ENCODE data around the gene PPP6R3.
"Not testable (repeated sequence)": the region's sequence is repeated elsewhere in the genome, so short reads cannot be mapped to it uniquely, and the experiment has no call there.

Gene PPP6R3

DNA sequence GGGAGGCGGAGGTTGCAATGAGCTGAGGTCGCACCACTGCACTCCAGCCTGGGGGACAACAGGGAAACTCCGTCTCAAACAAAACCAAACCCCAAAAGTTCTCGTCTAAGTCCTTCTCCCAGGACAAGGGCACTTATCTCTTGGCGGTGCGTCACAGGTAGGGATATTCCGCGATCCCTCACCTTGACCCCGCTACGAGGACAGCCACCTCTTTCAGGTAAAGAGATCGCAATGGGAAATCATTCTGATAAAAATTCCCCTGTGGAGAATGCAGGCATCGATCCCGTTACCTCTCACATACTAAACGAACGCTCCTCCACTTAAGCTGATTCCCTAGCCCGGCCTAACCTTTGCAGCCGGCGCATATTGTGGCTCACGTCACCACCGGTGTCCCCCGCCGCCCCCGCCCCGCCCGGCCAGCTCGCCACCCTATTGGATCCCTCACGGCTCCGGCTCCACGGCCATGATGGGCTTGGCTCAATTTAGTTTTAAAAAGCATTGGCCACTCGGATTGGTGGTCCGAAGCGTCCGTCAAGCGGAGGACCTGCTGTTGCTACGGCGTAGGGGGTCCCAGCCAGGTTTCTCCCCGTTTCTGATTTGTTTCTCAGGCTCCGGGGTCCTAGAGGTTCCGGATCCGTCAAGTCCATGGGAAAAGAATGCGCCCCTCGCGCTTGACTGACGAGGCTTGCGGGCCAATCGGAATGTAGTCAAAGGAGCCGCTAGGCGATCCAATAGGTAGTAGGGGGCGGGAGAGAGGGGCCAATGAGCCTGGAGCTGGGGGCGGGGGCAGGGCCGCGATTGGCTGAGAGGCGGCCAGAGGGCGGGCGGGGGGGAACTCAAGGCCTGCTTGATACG is 439 bp upstream of the PPP6R3 start:
- DNase-seq, result peak; percentile 99

DNA sequence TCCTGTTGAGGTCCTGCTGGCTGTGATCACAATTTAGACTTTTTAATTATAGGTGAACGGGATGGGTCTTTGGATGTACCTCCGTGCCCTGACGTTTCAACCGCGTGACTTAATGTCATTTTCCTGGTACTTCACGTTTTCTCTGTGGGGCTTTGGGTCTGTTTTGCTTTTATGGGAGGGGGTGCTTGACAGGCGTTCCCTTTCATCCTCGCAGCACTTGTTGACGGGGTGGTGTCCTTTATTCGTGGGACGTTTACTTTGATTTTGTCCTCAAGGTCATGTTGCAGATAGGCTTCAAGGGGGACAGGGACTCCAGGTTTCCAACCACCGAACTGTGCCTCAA is 994 bp downstream of the PPP6R3 start:
- DNase-seq, result no peak

DNA sequence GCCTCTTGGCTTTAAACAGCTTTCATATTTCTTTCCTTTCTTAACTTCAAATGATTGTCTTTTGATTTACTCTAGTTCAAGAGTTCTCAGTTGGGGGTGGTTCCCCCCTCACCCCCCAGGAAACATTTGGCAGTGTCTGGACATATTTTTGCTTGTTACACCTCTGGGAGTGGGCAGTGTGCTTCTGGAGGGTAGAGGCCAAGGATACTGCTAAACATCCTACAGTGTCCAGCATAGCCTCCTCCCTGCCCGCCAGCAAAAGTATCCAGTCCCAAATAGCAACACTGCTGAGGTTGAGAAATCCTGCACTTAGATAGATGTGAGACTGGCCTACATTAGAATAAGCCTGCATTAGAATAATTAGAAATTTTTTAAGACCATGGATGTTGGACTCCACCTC is 3.2 kb downstream of the PPP6R3 start:
- no peak for DNase-seq

DNA sequence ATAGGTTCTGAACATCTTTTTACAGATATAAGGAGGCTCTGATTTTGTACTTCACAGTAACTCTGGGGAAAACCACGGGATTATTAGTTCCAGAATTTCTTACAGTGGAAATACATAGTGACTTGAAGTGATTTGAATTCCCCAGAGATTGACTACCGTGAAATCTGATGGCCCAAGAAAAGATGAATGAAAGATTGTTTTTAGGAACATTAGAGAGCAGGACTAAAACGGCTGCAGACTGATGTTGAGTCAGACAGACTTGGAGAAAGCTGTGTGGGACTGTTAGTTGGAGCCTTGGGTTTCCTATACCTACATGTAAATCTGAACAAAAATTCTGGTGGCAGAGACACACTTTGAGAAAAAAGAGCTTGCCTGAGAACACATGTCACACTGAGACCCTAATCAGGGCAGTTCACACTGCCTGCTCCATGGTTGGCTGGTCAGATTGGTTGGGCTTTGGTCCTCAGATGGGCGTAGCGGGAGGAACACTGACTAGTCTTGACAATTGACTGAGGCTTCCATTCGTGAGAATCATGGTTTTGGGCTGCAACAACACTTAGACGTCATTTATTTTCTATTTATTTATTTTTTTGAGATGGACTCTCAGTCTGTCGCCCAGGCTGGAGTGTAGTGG is 6.8 kb downstream of the PPP6R3 start:
- DNase-seq, result no peak

DNA sequence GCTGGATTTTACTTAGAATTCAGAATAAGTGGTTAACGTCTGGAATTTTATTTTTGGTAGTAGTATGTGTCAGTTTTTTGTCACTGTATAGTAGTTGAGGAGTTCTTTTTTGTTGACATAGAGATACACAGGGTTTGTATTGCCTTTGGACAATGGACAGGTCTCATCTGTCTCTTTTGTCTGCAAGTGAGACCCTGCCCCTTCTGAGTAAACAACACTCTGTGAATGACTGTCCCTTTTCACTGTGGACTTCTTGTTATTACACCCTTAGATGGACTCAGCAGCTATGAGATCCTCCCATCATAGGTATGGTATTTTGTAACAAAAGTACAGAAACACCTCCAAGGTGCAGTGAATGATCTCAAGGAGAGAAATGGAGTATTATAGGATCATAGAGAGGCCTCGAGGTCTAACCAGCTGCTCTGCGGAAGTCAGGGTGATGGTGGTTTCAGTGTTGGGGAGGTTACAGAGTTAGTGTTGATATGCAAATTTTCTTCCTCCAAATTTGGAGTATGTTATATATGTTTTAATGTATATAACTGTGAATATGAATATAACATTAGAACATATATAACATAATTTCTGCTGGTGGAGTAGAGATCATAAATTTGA is 7.8 kb downstream of the PPP6R3 start:
- no peak for DNase-seq

DNA sequence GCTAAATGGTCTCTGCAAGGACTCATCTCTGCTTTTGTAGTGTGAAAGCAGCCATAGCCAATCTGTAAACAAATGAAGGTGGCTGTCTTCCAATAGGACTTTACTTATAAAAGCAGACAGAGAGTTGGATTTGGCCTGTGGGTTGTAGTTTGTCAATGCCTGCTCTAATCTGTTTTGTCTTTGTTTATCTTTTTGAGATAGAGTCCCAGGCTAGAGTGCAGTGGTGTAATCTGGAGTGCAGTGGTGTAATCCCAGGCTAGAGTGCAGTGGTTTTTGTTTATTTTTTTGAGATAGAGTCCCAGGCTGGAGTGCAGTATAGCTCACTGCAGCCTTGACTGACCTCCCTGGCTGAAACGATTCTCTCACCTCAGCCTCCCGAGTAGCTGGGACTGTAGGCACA is 8.6 kb downstream of the PPP6R3 start:
- DNase-seq, result no peak

DNA sequence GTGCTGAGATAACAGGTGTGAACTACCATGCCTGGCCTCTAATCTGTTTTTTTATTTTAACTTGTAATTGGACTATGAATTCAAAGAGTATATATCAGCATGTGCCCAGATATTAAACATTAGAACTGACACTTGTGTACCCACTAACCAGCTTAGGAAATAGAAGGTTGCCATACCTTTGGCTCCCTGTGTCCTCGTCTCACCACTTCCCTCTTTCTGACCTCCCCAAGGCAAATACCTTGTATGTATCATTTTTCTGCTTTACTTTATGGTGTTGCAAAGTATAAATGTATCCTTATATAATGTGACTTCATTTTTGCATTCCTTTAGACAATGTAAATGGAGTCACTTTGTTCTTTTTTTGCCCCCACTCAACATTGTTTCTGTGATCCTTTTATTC is 9.1 kb downstream of the PPP6R3 start:
- no peak for DNase-seq

DNA sequence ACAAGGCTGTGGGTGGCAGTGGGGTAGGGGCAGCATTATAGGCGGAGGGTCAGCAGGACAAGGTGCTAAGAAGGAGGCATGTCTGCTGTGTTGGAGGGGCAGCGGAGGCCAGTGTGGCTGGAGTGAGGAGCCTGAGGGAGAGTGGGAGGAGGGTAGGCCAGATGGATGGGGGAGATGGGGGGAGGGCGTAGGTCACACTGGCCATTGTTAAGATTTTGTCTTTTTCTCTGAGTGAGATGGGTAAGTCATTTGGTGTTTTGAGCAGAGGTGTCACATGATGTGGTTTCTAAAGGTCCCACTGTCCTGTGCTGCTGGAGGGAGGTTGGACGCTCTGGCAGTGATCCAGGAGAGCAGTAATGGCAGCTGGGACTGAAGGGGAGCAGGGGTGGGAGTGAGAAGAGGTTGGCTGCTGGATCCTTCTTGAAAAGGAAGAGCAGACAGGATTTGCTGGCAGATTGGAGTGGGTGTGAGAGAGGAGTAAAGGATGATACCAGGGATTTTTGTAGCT is 9.8 kb downstream of the PPP6R3 start:
- no peak for DNase-seq

DNA sequence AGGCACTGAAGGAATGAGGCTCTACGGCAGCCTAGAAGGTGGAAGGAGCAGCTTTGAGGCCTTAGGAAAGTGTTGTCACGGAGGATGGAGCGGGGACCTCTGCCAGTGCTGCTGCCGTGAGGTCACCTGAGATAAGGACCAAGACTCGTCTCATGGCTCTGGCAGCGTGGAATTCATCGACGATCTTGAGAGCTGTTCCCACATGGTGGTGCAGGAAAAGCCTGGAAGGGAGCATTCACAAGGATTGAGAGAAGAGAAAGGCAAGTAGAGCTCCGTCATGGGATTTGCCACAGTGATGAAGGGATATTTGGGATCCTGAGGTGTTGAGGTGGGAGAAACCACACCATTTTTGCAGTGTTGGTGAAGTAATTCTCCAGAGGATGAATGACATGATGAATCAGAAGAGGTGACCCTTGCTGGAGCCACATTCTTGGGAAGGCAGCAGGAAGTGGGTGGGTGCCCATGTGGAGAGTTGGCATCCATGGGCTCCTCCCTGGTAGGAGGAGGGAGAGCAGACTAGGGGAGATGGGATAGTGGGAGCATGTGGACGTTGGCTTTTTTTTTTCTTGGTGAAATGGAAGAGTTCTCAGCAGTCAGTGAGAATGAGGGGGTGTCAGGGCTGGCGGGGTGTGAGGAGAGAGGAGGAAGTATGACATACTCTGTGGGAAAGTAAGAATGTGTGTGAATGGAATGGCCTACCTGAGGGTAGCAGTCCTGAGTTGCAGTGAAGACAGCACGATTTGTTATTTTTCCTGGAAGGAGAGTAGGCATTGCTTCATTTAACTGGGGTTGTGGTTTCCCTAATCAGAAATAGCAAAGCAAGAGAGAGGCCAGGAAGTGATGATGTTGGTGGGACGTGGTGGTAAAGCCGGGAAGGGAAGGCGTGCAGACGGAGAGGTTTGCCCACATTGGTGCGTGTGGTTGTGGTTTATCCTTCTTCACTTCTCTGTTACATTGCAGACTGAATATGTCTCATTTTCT is 11.1 kb downstream of the PPP6R3 start:
- no peak for DNase-seq

DNA sequence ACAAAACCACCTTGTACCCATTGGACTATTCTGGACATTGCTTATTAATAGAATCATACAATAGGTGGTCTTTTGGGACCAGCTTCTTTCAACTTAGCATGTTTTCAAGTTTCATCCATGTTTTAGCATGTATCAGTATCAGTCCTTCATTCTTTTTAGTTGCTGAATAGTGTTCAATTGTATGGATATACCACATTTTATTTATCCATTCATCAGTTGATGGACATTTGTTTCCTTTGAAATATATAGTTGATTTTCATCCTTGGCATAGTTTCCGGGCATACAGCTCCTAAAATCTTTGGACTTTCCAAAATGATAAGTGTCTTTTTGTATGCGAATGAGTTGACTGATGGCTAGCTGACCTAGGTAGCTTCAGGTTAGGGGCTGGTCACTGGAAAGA is 12.2 kb downstream of the PPP6R3 start:
- no peak for DNase-seq

DNA sequence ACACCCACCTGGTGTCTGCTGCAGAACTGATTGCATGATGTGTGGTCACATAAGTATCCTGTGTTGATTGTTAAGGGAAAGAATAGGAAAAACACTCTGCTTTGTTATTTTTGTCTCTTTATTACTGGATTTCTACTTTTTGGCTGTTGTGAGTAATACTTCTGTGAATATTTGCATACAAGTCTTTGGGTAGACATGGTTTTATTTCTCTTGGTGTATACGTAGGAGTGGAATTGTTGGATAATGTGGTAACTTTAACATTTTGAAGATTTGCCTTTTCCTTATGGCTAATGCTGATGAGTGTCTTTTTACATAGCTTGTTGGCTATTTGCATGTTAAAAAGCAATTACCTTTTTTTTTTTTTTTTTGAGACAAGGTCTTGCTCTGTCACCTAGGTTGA is 13.1 kb downstream of the PPP6R3 start:
- no peak for DNase-seq

DNA sequence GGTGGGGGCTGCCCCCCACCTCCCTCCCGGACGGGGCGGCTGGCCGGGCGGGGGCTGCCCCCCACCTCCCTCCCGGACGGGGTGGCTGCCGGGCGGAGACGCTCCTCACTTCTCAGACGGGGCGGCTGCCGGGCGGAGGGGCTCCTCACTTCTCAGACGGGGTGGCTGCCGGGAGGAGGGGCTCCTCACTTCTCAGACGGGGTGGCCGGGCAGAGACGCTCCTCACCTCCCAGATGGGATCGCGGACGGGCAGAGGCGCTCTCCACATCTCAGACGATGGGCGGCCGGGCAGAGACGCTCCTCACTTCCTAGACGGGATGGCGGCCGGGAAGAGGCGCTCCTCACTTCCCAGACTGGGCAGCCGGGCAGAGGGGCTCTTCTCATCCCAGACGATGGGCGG is 15.1 kb downstream of the PPP6R3 start:
- DNase-seq, result not testable (repeated sequence)

DNA sequence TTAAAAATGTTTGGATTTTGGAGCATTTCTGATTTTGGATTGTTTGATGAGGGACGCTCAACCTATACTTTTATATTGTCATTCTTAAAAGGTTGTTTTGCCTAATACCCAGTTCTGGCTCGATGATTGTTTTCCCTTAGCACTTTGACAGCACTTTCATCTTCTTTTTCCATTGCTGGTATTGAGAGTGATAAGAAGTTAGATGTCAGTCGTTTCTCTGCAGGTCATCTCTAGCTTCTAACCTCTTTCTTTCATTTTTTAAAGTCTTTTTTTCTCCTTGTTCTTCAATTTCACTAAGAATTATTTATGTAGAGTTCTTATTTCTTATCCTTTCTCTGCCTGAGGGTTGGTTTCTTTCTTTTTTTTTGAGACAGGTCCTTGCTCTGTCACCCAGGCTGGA is 18.8 kb downstream of the PPP6R3 start:
- no peak for DNase-seq

DNA sequence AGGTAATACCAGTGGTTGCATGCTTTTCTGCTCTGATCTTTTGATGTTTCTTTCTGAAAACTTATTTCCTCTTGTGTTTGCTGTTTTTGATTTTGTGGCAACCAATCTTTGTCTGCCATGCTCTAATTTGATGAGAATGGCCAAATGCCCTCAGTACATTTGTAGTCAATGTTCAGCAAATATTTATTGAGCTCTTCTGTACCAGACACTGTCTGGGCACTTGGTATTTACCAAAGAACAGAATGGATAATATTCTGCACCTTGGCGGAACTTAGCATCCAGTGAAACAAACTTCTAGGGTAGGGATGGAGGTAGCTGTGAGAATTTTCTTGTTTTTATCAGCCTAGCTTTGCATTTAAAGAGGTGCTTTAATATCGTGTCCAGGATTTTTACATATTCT is 19.6 kb downstream of the PPP6R3 start:
- DNase-seq, result no peak

DNA sequence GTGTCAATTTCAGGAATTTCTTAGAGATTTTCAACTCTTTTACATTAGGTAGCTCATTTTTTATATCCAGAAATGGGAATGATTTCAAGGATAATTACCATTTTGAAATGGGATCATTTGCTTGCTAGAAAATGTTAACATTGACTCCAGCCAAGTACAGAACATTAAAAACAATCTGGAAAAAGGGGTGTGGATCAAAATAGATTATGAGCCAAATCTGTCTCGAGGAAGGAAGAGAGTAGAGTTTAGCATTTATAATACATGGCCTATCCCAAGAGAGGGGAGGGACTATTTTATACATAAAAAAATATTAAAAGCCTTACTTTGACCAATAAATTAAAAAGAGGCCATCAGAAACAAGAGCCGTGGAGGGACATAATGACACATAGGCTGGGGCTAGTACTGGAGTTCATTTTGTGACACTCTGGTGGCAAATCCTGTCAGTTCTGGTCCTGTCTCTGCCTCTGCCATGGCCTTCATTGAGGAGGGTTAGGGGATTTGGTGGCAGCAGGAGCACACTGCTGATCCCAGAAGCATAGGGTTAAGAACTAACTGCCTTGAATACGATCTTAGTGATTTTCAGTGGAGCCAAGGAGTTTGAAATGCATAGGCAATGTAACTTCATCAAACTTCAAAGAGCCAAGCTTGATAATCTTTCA is 20.4 kb downstream of the PPP6R3 start:
- DNase-seq, result no peak

DNA sequence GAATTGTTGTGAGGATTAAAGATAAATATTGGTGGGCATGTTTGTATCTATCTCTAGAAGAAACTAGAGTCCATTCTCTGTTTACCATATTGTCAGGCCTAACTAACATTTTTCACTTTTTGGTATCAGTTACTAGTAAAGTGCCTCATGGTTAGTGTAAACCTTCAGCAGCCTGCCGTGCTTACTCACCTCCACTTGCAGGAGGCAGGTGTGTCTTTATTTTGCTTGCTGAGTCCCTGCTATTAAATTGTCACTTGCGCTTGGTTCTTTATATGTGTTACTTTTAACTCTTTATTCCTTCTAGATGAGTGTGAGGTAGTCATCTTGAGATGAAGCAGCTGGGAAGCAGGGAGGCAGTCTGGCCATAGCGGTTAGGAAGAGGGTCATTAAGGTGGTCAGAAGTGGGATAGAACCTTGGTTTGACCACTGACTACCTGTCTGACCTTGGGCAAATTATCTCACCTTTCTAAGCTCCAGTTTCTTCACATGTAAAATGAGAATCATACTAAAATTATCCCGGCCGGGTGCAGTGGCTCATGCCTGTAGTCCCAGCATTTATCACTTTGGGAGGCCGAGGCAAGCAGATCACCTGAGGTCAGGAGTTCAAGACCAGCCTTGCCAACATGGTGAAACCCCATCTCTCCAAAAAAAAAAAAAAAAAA is 21.2 kb downstream of the PPP6R3 start:
- DNase-seq, result no peak

DNA sequence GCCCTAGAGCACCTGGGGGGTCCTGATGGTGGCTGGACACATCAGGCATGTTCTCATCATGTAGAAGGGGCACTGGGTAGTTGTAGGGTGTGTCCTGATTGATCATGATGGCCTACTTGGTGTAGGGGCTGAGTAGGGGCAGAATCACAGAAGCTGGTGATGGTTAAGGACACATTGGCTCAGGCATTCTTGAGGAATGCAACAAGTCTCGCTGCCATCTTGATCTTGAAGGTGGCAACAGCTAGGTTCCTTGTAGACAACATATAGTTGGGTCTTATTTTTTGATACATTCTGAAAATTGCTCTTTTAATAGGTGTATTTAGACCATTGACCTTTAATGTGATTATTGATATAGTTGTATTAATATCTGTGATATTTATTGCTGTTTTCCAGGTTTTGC is 28.1 kb downstream of the PPP6R3 start:
- no peak for DNase-seq

DNA sequence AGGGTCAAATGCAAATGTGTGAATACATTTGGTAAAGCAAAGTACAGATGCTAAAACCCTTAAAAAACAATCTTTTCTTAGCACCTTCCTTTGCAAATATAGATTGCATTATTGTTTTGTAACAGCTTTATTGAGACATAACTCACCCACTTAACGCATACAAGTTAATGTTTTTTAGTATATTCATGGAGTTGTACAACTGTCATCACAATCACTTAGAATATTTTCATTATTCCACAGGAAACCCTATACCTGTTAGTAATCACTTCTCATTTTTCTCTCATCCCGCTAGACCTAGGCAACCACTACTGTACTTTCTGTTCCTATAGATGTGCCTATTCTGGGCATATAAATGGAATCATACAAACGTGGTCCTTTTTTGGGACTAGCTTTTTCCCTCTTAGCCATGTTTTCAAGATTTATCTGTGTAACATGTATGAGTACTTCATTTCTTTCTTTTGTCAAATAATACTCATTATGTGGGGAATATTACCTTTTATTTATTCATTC is 34.7 kb downstream of the PPP6R3 start:
- no peak for DNase-seq

DNA sequence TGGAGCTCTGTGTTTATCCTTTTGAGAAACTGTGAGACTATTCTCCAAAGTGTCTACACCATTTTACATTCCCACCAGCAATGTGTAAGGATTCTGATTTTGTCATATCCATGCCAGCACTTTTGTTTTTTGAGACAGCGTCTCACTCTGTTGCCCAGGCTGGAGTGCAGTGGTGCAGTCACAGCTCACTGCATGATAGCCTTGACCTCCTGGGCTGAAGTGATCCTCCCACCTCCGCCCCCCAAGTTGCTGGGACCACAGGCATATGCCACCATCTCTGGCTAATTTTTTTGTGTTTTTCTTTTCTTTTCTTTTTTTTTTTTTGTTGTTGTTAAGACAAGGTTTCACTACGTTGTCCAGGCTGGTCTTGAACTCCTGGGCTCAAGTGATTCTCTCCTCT is 35.3 kb downstream of the PPP6R3 start:
- DNase-seq, result no peak

DNA sequence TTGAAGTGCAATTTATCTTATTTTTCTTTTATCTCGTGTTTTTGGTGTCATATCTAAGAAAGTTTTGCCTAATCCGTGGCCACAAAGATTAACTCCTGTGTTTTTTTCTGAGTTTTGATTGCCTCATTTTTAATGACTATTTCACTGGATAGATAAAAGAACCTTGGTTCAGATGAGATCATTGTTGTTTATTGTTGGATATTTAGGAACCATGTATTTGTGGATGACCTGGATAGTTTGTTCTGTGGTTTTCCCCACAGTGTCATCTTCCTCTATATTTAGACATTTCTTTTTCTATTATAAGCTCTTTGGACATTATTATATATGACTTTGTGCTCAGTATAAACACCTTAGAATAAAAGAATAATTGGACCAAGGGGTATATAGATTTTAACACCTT is 37.2 kb downstream of the PPP6R3 start:
- no peak for DNase-seq

DNA sequence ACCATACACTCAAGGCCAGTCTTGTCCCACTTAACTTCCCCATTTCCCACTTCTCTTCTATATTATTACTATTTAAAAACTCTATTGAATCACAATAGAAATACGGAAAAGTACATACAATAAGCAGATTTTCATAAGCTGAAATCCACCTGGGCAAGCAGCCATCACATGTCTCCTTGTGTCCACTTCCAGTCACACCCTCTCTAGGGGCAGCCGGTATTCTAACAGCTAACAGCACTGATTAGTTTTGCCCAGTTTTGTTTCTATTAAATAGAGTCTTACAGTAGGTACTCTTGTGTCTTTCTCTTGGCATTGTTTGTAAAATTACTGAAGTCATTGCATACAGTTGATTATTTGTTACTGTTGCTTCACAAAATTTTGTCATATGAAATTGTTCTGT is 37.8 kb downstream of the PPP6R3 start:
- no peak for DNase-seq
